Stimulated activated naive CD8-positive, alpha-beta T cell treated with anti-CD3 and anti-CD28 coated beads, Interleukin-15, Interleukin-2, amounts not matched to agents 100 ng/mL and 50 ng/mL, for 24 hours (primary cell): Measurements from ENCODE around the gene CA10.

Experiments used
- H3K27ac Mint-ChIP-seq: one replicate; pipeline ENCODE4 v1.8.0; 2021; ENCODE audit warnings: mild to moderate bottlenecking, mixed read lengths
- H3K27me3 Mint-ChIP-seq: one replicate; pipeline ENCODE4 v1.8.0; 2021; ENCODE audit warnings: mixed read lengths
- H3K36me3 Mint-ChIP-seq: one replicate; pipeline ENCODE4 v1.8.0; 2021; ENCODE audit warnings: low read depth, mixed read lengths
- H3K4me1 Mint-ChIP-seq: one replicate; pipeline ENCODE4 v1.8.0; 2021; ENCODE audit warnings: low read depth, mixed read lengths
- H3K4me3 Mint-ChIP-seq: one replicate; pipeline ENCODE4 v1.8.0; 2021; ENCODE audit warnings: mild to moderate bottlenecking, mixed read lengths
- H3K9me3 Mint-ChIP-seq: one replicate; pipeline ENCODE4 v1.8.0; 2021; ENCODE audit warnings: mixed read lengths

CA10 gene

GRCh38 chr17:51971121-51971520, 187.4 kb downstream of the CA10 start:
- Mint-ChIP-seq H3K4me3 (no peak overlapping the region), H3K27me3 (peaks cover 4% of the 10 kb centered on the region), H3K27ac (no peak overlapping the region)

GRCh38 chr17:51961689-51962088, 196.8 kb downstream of the CA10 start:
- Mint-ChIP-seq H3K27ac (no peak overlapping the region), H3K9me3 (peaks cover 7% of the 10 kb centered on the region), H3K4me1 (no peaks in the 10 kb centered on the region), H3K36me3 (no peaks in the 10 kb centered on the region), H3K27me3 (peaks cover 4% of the 10 kb centered on the region), H3K4me3 (no peak overlapping the region)

More at GRCh38 chr17:51971121-51971520, 187.4 kb downstream of the CA10 start:
- no peaks in the 10 kb centered on the region for H3K36me3 Mint-ChIP-seq
- no peaks in the 10 kb centered on the region for H3K4me1 Mint-ChIP-seq
- peaks cover 6% of the 10 kb centered on the region for H3K9me3 Mint-ChIP-seq

GRCh38 chr17:51957786-51958185, 200.7 kb downstream of the CA10 start:
- Mint-ChIP-seq H3K4me1 (no peaks in the 10 kb centered on the region), H3K36me3 (no peaks in the 10 kb centered on the region), H3K27me3 (no peaks in the 10 kb centered on the region), H3K27ac (no peak overlapping the region), H3K4me3 (no peak overlapping the region), H3K9me3 (no peaks in the 10 kb centered on the region)

GRCh38 chr17:51955245-51955644, 203.3 kb downstream of the CA10 start:
- Mint-ChIP-seq H3K27me3 (no peaks in the 10 kb centered on the region), H3K9me3 (no peaks in the 10 kb centered on the region), H3K4me3 (no peak overlapping the region)

GRCh38 chr17:51954232-51954765, 204.2 kb downstream of the CA10 start:
- Mint-ChIP-seq H3K36me3 (no peaks in the 10 kb centered on the region), H3K27me3 (no peaks in the 10 kb centered on the region), H3K9me3 (no peaks in the 10 kb centered on the region), H3K4me3 (no peak overlapping the region), H3K27ac (no peak overlapping the region), H3K4me1 (no peaks in the 10 kb centered on the region)

More at GRCh38 chr17:51955245-51955644, 203.3 kb downstream of the CA10 start:
- Mint-ChIP-seq H3K36me3 (no peaks in the 10 kb centered on the region), H3K27ac (no peak overlapping the region), H3K4me1 (no peaks in the 10 kb centered on the region)

GRCh38 chr17:51951741-51952140, 206.8 kb downstream of the CA10 start:
- H3K27ac Mint-ChIP-seq = no peak overlapping the region
- no peaks in the 10 kb centered on the region for H3K4me1 Mint-ChIP-seq
- H3K4me3 Mint-ChIP-seq = no peak overlapping the region
- no peaks in the 10 kb centered on the region for H3K36me3 Mint-ChIP-seq
- no peaks in the 10 kb centered on the region for H3K27me3 Mint-ChIP-seq
- no peaks in the 10 kb centered on the region for H3K9me3 Mint-ChIP-seq

- no peaks in the 10 kb centered on the region for H3K4me1 Mint-ChIP-seq
- no peak overlapping the region for H3K27ac Mint-ChIP-seq
- no peaks in the 10 kb centered on the region for H3K27me3 Mint-ChIP-seq
- H3K36me3 Mint-ChIP-seq = no peaks in the 10 kb centered on the region
- H3K9me3 Mint-ChIP-seq = no peaks in the 10 kb centered on the region
- H3K4me3 Mint-ChIP-seq = no peak overlapping the region
Measured at GRCh38 chr17:51948128-51948527, 210.4 kb downstream of the CA10 start.

- Mint-ChIP-seq H3K27ac (no peak overlapping the region), H3K36me3 (no peaks in the 10 kb centered on the region), H3K9me3 (no peaks in the 10 kb centered on the region), H3K27me3 (no peaks in the 10 kb centered on the region), H3K4me3 (no peak overlapping the region), H3K4me1 (no peaks in the 10 kb centered on the region)
Measured at GRCh38 chr17:51947160-51947735, 211.3 kb downstream of the CA10 start.

- Mint-ChIP-seq H3K4me1 (no peaks in the 10 kb centered on the region), H3K36me3 (no peaks in the 10 kb centered on the region), H3K27me3 (no peaks in the 10 kb centered on the region), H3K9me3 (no peaks in the 10 kb centered on the region), H3K27ac (no peak overlapping the region), H3K4me3 (no peak overlapping the region)
Measured at GRCh38 chr17:51946311-51946710, 212.2 kb downstream of the CA10 start.

GRCh38 chr17:51941272-51941671, 217.2 kb downstream of the CA10 start:
- Mint-ChIP-seq H3K4me3 (no peak overlapping the region), H3K36me3 (no peaks in the 10 kb centered on the region), H3K9me3 (no peaks in the 10 kb centered on the region), H3K4me1 (no peaks in the 10 kb centered on the region), H3K27me3 (no peaks in the 10 kb centered on the region), H3K27ac (no peak overlapping the region)

- Mint-ChIP-seq H3K27me3 (no peaks in the 10 kb centered on the region), H3K4me1 (no peaks in the 10 kb centered on the region), H3K27ac (no peak overlapping the region), H3K4me3 (no peak overlapping the region), H3K9me3 (no peaks in the 10 kb centered on the region), H3K36me3 (no peaks in the 10 kb centered on the region)
Measured at GRCh38 chr17:51937264-51937663, 221.2 kb downstream of the CA10 start.

GRCh38 chr17:51935477-51935876, 223.0 kb downstream of the CA10 start:
- Mint-ChIP-seq H3K4me1 (no peaks in the 10 kb centered on the region), H3K36me3 (no peaks in the 10 kb centered on the region), H3K27me3 (no peaks in the 10 kb centered on the region), H3K4me3 (no peak overlapping the region), H3K9me3 (no peaks in the 10 kb centered on the region), H3K27ac (no peak overlapping the region)

- Mint-ChIP-seq H3K4me3 (no peak overlapping the region), H3K36me3 (no peaks in the 10 kb centered on the region), H3K4me1 (no peaks in the 10 kb centered on the region), H3K9me3 (no peaks in the 10 kb centered on the region), H3K27me3 (peaks cover 2% of the 10 kb centered on the region), H3K27ac (no peak overlapping the region)
Measured at GRCh38 chr17:51933647-51934046, 224.9 kb downstream of the CA10 start.

- Mint-ChIP-seq H3K27ac (no peak overlapping the region), H3K4me3 (no peak overlapping the region), H3K4me1 (no peaks in the 10 kb centered on the region)
Measured at GRCh38 chr17:51926448-51926847, 232.1 kb downstream of the CA10 start.

GRCh38 chr17:51921500-51921899, 237.0 kb downstream of the CA10 start:
- Mint-ChIP-seq H3K36me3 (no peaks in the 10 kb centered on the region), H3K27me3 (peaks cover 5% of the 10 kb centered on the region), H3K9me3 (no peaks in the 10 kb centered on the region), H3K4me1 (no peaks in the 10 kb centered on the region), H3K4me3 (no peak overlapping the region), H3K27ac (no peak overlapping the region)

More at GRCh38 chr17:51926448-51926847, 232.1 kb downstream of the CA10 start:
- Mint-ChIP-seq H3K9me3 (no peaks in the 10 kb centered on the region), H3K36me3 (no peaks in the 10 kb centered on the region), H3K27me3 (peaks cover 8% of the 10 kb centered on the region)

GRCh38 chr17:51914577-51914976, 243.9 kb downstream of the CA10 start:
- Mint-ChIP-seq H3K27ac (no peak overlapping the region), H3K9me3 (no peaks in the 10 kb centered on the region), H3K36me3 (no peaks in the 10 kb centered on the region), H3K27me3 (peaks cover 5% of the 10 kb centered on the region), H3K4me3 (no peak overlapping the region), H3K4me1 (no peaks in the 10 kb centered on the region)
